Fibroblast of skin of left quadriceps (primary cell): ENCODE data around the gene EPHA3.

Source experiments
- DNase-seq, 2 experiments: peaks; one replicate each; pipeline ENCODE4 v3.0.0-alpha.2; 2013; ENCODE audit warnings: low read depth in 2 of 2

The EPHA3 gene

DNA sequence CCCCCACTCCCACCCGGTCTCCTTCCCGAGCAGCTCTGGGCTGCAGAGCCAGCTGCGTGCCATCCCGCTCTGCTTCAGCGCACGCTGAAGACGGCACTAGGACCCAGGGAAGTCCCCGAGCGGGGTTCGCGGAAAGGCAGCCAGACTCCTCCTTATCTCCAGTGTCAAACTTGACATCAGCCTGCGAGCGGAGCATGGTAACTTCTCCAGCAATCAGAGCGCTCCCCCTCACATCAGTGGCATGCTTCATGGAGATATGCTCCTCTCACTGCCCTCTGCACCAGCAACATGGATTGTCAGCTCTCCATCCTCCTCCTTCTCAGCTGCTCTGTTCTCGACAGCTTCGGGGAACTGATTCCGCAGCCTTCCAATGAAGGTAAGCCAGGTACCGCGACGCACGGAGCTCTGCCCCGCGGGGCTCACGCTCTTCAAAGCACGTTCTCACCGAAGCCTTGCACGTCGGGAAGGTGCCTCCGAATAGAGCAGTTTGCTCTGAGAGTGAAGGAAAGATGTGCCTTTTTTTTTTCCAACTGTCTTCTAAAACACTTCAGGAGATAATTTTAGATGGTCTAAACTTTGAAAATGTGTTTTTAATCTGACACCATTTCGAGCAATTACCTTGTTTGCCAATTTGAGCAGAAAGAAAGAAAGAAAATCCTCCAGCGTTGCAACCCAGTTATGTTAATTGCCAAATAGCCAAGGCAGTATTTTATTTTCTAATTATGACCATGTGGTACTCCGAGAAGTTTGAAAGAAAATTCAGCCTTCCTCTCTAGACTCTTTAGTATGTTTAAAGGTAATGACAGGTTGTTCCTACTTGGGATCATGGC is at the start of gene EPHA3:
EPHA3 (plus strand) TSS at position 161 of the 830 bp plus-strand sequence; CDS start at position 289, 128 bp downstream.
- peak; percentile 46 to 48 for DNase-seq

- DNase-seq, result no peak
Measured at GRCh38 chr3:89058371-89058770, 49.0 kb upstream of the EPHA3 start.

- DNase-seq, result peak; percentile 53 to 55
Measured at GRCh38 chr3:89059211-89059925, 48.1 kb upstream of the EPHA3 start.

- DNase-seq, result no peak
Measured at GRCh38 chr3:89061259-89061658, 46.2 kb upstream of the EPHA3 start.

- DNase-seq, result no peak
Measured at GRCh38 chr3:89067736-89068135, 39.7 kb upstream of the EPHA3 start.

DNA sequence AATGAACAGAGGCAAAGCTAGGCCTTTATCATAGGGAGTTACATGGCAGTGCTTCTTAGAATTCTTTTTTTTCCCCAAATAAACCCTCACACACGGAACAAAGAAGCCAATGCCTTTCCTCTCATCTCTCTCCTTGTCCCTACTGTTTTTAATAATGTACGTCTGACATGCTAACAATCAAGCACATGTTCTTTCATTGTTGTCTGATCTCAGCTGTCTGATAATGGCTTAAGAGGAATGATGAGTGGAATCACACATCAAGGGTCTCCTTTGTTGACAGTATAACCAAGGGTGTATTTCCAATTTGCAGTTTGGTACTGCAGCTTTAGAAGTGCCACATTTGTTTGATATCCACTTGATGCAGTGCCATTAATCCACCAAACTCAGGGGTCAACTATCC is 34.8 kb upstream of the EPHA3 start:
- DNase-seq, result no peak

DNA sequence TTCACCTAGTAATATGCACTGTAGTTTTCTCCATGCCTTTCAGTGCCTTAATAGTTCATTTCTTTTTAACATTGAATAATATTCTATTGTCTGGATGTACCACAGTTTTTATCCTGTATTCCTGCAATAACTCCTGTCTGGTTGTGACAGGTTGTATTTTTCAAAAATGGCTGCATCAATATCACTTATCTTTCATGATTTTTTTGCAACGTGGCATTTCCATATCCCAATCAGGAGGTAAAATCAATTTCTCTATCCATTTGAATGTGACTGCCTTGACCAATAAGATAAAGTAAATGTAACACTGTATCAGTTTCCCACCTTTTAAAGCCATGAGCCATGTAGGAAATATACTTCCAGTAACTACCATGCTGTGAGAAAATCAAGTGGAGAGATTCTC is 27.5 kb upstream of the EPHA3 start:
- no peak for DNase-seq

GRCh38 chr3:89087851-89088250 is 19.6 kb upstream of the EPHA3 start:
- DNase-seq, result no peak

DNA sequence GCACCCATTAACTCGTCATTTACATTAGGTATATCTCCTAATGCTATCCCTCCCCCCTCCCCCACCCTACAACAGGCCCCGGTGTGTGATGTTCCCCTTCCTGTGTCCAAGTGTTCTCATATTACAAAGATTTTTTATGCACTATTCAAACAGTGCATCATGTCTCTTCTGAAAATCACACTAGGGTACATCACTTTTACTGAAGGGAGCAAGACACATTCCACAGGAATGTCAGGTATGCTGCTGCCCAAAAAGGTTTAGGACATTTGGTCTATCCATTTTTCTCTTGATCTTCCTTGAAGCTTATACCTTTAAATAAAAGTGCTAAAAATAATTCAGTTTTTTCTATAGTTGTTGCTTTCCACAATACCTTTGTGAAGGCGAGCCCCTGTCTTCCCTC is 9.2 kb upstream of the EPHA3 start:
- no peak for DNase-seq

GRCh38 chr3:89098964-89099585 is 8.3 kb upstream of the EPHA3 start:
- DNase-seq, result peak; percentile 40 to 44

- no peak for DNase-seq
Measured at GRCh38 chr3:89101251-89101650, 6.2 kb upstream of the EPHA3 start.

DNA sequence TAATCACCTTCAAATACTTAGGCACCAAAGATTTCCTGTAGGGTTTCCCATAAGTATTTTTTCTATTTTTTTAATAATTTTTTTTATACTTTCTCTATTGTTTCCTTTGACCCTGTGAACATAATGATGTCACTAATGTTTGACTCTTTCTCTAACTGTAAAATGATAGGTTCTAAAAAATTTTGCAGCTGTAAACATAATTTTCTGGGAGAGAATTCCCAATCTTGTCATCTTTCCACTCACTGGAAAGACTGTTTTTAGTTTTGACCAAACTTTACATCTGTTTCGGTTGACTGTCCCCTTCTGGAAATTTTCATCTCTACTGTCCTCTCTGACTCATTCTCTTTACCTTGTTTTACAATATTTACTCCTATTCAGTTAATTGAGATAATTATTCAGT is 5.5 kb upstream of the EPHA3 start:
- DNase-seq, result no peak

- DNase-seq, result no peak
Measured at GRCh38 chr3:89104499-89104898, 2.9 kb upstream of the EPHA3 start.

DNA sequence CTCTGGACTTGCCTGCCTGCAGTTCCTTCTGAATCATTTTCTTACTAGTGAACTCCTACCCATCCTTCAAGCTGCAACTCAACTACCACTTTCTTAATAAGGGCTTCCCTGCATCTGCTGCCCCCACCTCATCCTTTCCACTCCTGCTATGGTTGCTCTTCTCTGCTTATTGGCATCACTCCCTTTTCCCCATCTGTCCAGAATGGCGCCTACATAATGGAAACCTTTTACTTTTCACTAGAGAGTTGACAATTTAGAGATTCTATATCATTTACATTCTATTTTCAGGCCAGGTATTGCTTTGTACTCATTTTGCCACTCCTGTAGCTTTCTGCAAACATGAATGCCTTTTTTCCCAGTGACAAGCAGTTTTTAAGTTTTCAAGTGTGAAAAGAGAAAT is 1.9 kb upstream of the EPHA3 start:
- no peak for DNase-seq

DNA sequence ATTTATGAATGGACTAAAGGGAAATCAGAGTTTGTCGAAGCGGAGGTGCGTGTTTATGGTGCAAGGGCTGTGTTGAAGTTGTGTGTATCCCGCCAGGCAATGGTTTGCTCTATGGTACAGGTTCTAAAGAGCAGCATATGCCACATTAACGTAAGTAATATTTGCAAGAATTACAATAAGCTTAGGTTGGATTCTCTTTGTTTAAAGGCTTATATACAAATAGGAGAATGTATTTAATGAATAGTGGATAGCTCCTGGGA is 800 bp downstream of the EPHA3 start:
- DNase-seq, result no peak

DNA sequence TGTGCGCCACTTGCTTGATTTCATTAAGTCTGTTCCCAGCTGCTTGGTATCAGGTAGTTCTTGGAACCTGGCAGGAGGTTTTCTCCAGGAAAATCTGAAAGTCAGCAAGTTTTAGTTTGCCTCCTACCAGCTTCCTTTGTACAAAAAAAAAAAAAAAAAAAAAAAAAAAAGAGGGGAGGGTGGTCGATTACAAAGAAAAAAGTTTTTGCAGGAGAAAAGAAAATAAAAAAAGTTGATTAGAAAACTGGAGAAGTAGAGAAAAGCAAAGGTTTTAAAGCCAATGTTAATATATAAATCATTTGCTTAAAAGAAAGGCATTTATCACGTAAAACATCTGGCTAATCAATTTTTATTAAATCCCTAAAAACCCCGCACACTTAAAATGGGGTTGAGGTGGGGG is 5.9 kb downstream of the EPHA3 start:
- no peak for DNase-seq

DNA sequence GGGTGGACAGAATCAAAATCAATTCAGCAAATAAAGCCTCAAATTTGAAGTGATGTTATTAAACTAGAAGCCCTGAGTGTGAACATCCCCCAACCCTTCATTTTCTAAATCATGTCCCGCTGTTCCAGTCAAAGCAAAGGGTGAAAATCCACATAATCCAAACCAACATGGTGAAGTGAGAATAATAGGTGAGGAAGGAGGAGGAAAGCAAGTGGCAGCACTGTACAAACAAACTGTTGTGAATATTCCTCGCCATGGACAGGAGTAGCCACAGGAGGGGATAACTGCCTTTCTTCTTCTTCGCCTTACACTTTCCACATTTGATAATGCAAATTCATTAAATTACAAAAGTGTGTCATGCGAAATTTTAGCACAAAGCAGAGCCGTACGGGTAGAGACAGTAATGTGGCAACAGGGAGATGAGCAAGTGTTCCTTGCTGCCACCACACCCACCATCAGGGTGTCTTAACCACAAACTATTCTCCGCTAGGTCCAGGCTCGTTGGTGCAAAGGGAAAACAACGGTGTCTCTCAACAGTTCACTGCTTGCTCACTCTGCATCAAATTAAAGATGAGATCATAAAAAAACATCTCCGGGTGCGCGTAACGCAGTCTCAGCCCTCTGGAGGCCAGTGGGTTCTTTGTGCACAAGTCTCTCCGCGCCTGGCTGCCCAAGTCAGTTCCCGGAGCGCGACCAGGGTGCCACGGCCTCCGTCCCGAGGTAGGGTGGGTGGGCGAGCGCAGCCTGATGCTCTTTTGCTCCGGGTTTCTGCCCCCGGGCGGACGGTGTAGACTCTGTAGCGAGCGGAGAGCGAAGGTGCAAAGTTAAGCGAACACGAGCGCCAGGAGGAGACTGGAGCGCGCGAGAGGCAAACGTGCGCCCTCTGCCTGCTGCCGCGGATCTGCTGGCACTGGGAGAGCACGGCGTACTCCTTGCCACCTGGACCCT is 6.7 kb downstream of the EPHA3 start:
- peak; percentile 32 to 34 for DNase-seq

DNA sequence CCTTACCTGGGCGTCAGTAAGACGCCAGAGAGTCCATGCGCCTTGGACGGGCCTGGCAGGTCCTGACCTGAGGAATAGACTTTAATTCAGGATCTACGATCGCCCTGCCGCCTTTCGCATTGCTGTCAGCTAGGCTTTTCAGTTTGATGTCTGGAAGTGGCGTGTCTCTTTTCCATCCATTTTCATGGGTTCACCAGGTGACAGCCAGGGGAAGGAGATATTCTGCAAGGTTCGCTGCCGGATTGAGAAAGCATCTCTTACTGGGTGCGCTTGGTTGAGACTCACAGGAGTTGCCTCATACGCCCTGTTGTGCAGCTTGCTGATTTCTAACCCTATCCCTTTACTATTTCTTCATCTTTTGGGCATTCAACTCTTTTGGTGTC is 7.4 kb downstream of the EPHA3 start:
- DNase-seq, result no peak

DNA sequence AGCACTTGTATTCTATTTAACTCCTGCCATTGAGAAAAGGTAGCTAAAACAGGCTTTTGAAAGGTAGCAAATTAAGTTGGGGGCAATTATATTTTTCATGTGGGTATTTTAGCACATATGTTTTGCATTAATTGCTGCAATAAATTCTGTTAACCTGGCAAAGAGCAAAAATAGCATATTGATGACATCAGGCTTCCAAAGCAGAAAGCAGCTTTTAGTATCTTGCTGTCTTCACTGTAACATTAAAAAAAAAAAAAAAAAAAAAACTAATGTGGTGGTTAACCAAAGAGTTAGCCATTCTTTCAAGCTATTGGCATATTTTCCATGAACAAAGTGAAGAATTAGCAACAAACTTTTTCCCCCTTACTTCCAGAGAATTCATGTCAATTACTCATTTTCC is 9.1 kb downstream of the EPHA3 start:
- DNase-seq, result peak; percentile 67 to 70

- no peak for DNase-seq
Measured at GRCh38 chr3:89138048-89138447, 30.6 kb downstream of the EPHA3 start.

DNA sequence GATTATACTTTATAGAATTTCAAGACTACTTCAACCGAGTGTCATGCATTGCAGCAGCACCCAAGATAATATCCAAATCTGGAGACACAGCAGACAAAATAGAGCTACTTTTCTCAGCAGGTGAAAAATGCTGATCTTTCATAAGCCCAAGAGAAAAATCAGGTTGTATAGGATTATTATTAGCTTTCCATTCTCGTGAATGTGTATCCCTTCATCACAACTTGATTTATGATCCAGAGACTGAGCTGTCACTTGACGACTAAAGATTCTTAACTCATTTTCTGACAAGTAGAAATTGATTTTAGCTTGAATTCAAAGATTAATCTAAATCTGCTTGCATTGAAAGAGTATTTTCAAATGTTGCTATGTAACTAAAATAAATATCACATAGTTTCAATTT is 32.4 kb downstream of the EPHA3 start:
- no peak for DNase-seq

DNA sequence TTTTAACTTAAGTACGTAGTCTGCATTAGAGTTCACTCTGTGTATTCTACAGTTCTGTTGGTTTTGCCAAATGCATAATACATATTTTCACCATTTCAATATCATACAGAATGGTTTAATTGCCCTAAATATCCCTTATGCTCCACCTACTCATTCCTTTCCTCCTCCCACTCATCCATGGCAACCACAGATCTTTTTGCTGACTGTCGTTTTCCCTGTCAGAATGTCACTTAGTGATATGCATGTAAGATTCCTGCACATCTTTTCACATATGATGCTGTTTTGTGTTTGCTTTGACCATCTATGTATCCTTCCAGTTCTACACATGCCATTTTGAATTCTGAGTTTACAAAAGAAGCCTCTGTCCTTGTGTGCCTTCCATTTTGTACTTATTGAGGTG is 36.7 kb downstream of the EPHA3 start:
- no peak for DNase-seq
